ENCODE data around the gene PDZD11. TPM values are rescaled to one million over a fixed set of nuclear protein-coding genes. Genes with fewer than 3 reads are reported as not detected.
"Not testable (repeated sequence)": the region's sequence is repeated elsewhere in the genome, so short reads cannot be mapped to it uniquely, and the experiment has no call there.

Gene PDZD11
- total and polyA plus RNA-seq, 2 donors from 2014 or later, result 31.3 to 74.6 TPM

- intact Hi-C loops (cut with DNase I), result no loop called here
- Histone ChIP-seq H3K27ac (ENCODE audit: low read depth in 2 of 2, low read length in 2 of 2) (no peak overlapping the region), H3K27me3 (ENCODE audit: control insufficient read depth, insufficient read depth, low read length) (no peaks in the 10 kb centered on the region), H3K4me1 (ENCODE audit: control insufficient read depth in 2 of 3, insufficient read depth in 2 of 3, low read depth in 1 of 3, low read length in 3 of 3) (no peaks in the 10 kb centered on the region), H3K9ac (ENCODE audit: low read length in 3 of 3) (no peak overlapping the region), H3K9me3 (ENCODE audit: control insufficient read depth in 2 of 3, insufficient read depth in 1 of 3, low read length in 3 of 3) (no peaks in the 10 kb centered on the region), H3K36me3 (ENCODE audit: control insufficient read depth in 2 of 3, insufficient read depth in 3 of 3, low read length in 3 of 3) (no peaks in the 10 kb centered on the region), H3K4me3 (ENCODE audit: low read length in 3 of 3) (no peak overlapping the region)
- no peak for DNase-seq
- TF ChIP-seq CTCF (IDR thresholded peaks at IDR 0.05; ENCODE audit: borderline replicate concordance, extremely low read depth, insufficient read depth), result no peak
- FAIRE-seq, result no peak
Observed at GRCh38 chrX:70247252-70247651, 42.5 kb downstream of the PDZD11 start.

GRCh38 chrX:70244881-70245280, 44.8 kb downstream of the PDZD11 start:
- H3K4me1 ChIP-seq (ENCODE audit: control insufficient read depth in 2 of 3, insufficient read depth in 2 of 3, low read depth in 1 of 3, low read length in 3 of 3), result no peaks in the 10 kb centered on the region
- no peak overlapping the region for H3K27ac ChIP-seq (ENCODE audit: low read depth in 2 of 2, low read length in 2 of 2)
- no peaks in the 10 kb centered on the region for H3K36me3 ChIP-seq (ENCODE audit: control insufficient read depth in 2 of 3, insufficient read depth in 3 of 3, low read length in 3 of 3)
- intact Hi-C loops (cut with DNase I), result no loop called here
- no peaks in the 10 kb centered on the region for H3K27me3 ChIP-seq (ENCODE audit: control insufficient read depth, insufficient read depth, low read length)
- TF ChIP-seq CTCF (IDR thresholded peaks at IDR 0.05; ENCODE audit: borderline replicate concordance, extremely low read depth, insufficient read depth), result no peak
- DNase-seq, result no peak
- FAIRE-seq, result no peak
- H3K9ac ChIP-seq (ENCODE audit: low read length in 3 of 3), result no peak overlapping the region
- H3K4me3 ChIP-seq (ENCODE audit: low read length in 3 of 3), result no peak overlapping the region
- no peaks in the 10 kb centered on the region for H3K9me3 ChIP-seq (ENCODE audit: control insufficient read depth in 2 of 3, insufficient read depth in 1 of 3, low read length in 3 of 3)

GRCh38 chrX:70243601-70244000, 46.1 kb downstream of the PDZD11 start:
- H3K27me3 ChIP-seq (ENCODE audit: control insufficient read depth, insufficient read depth, low read length); H3K4me3 ChIP-seq (ENCODE audit: low read length in 3 of 3); H3K36me3 ChIP-seq (ENCODE audit: control insufficient read depth in 2 of 3, insufficient read depth in 3 of 3, low read length in 3 of 3); H3K4me1 ChIP-seq (ENCODE audit: control insufficient read depth in 2 of 3, insufficient read depth in 2 of 3, low read depth in 1 of 3, low read length in 3 of 3); DNase-seq; FAIRE-seq; H3K9me3 ChIP-seq (ENCODE audit: control insufficient read depth in 2 of 3, insufficient read depth in 1 of 3, low read length in 3 of 3); H3K9ac ChIP-seq (ENCODE audit: low read length in 3 of 3); intact Hi-C loops (cut with DNase I); H3K27ac ChIP-seq (ENCODE audit: low read depth in 2 of 2, low read length in 2 of 2): not testable (repeated sequence)

GRCh38 chrX:70241501-70241900, 48.2 kb downstream of the PDZD11 start:
- Histone ChIP-seq H3K9me3 (ENCODE audit: control insufficient read depth in 2 of 3, insufficient read depth in 1 of 3, low read length in 3 of 3) (no peaks in the 10 kb centered on the region), H3K36me3 (ENCODE audit: control insufficient read depth in 2 of 3, insufficient read depth in 3 of 3, low read length in 3 of 3) (no peaks in the 10 kb centered on the region), H3K4me1 (ENCODE audit: control insufficient read depth in 2 of 3, insufficient read depth in 2 of 3, low read depth in 1 of 3, low read length in 3 of 3) (no peaks in the 10 kb centered on the region), H3K9ac (ENCODE audit: low read length in 3 of 3) (no peak overlapping the region), H3K27ac (ENCODE audit: low read depth in 2 of 2, low read length in 2 of 2) (no peak overlapping the region), H3K27me3 (ENCODE audit: control insufficient read depth, insufficient read depth, low read length) (no peaks in the 10 kb centered on the region), H3K4me3 (ENCODE audit: low read length in 3 of 3) (no peak overlapping the region)
- intact Hi-C loops (cut with DNase I), result no loop called here
- TF ChIP-seq CTCF (IDR thresholded peaks at IDR 0.05; ENCODE audit: borderline replicate concordance, extremely low read depth, insufficient read depth), result no peak
- FAIRE-seq (no peak), DNase-seq (no peak)

Measured in kidney (tissue), 14 donors.